CD4-positive, alpha-beta memory T cell (primary cell): Measurements from ENCODE around the gene GBE1. TPM values are rescaled to one million over a fixed set of nuclear protein-coding genes. Genes with fewer than 3 reads are reported as not detected.

Source experiments
- CTCF ChIA-PET: fragments of 350-600 bp; sonication (Branson Sonifier 250); formaldehyde crosslinking; loops from one replicate; lab custom pipeline; 2021; ENCODE audit warnings: inconsistent platforms; ENCODE audit not compliant: partially characterized antibody; lab: Charles Lee
- POLR2A ChIA-PET: fragments of 350-600 bp; sonication (Branson Sonifier 250); formaldehyde crosslinking; loops from one replicate; lab custom pipeline; 2021; ENCODE audit not compliant: partially characterized antibody; lab: Charles Lee
- DNase-seq, 5 donors: peaks; one replicate each; pipeline versions ENCODE4 v3.0.0 to v3.0.0-alpha.2; 2020 to 2022; ENCODE audit warnings: mixed read lengths in 1 of 5
- H3K27ac ChIP-seq: one replicate; pipeline ENCODE4 v1.7.0; 2013; ENCODE audit warnings: low read depth, low read length
- H3K27me3 ChIP-seq: 2 replicates; pipeline ENCODE4 v1.7.0; 2013; ENCODE audit warnings: mild to moderate bottlenecking, low read length, moderate library complexity; ENCODE audit not compliant: insufficient read depth
- H3K36me3 ChIP-seq: 2 replicates; pipeline ENCODE4 v1.7.0; 2013; ENCODE audit warnings: mild to moderate bottlenecking, low read length, moderate library complexity; ENCODE audit not compliant: insufficient read depth
- H3K4me1 ChIP-seq: 2 replicates; pipeline ENCODE4 v1.7.0; 2013; ENCODE audit warnings: mild to moderate bottlenecking, low read length, moderate library complexity; ENCODE audit not compliant: insufficient read depth
- H3K4me3 ChIP-seq, 2 donors: one replicate each; pipeline ENCODE4 v1.7.0; 2013; ENCODE audit warnings: low read length in 2 of 2, mild to moderate bottlenecking in 1 of 2
- H3K9me3 ChIP-seq, 2 donors: one replicate each; pipeline ENCODE4 v1.7.0; 2013; ENCODE audit warnings: low read length in 2 of 2, control low read depth in 1 of 2; ENCODE audit not compliant: control insufficient read depth in 1 of 2
- H3K27ac Mint-ChIP-seq, 7 donors: one replicate each; pipeline ENCODE4 v1.8.0; 2020 to 2021; ENCODE audit warnings: mixed read lengths in 7 of 7, mild to moderate bottlenecking in 6 of 7, inconsistent platforms in 3 of 7, moderate library complexity in 3 of 7
- H3K27me3 Mint-ChIP-seq, 2 donors: one replicate each; pipeline ENCODE4 v1.8.0; 2020 to 2021; ENCODE audit warnings: mixed read lengths in 2 of 2
- H3K36me3 Mint-ChIP-seq, 2 donors: one replicate each; pipeline ENCODE4 v1.8.0; 2020 to 2021; ENCODE audit warnings: mixed read lengths in 2 of 2, inconsistent platforms in 1 of 2, mild to moderate bottlenecking in 1 of 2
- H3K4me1 Mint-ChIP-seq, 4 donors: one replicate each; pipeline ENCODE4 v1.8.0; 2020 to 2021; ENCODE audit warnings: mixed read lengths in 4 of 4, mild to moderate bottlenecking in 1 of 4
- H3K4me3 Mint-ChIP-seq, 8 donors: one replicate each; pipeline ENCODE4 v1.8.0; 2020 to 2021; ENCODE audit warnings: mixed read lengths in 8 of 8, mild to moderate bottlenecking in 7 of 8, moderate library complexity in 6 of 8, inconsistent platforms in 3 of 8
- H3K9me3 Mint-ChIP-seq, 8 donors: one replicate each; pipeline ENCODE4 v1.8.0; 2020 to 2021; ENCODE audit warnings: mixed read lengths in 8 of 8, mild to moderate bottlenecking in 5 of 8, inconsistent platforms in 3 of 8, moderate library complexity in 1 of 8
- intact Hi-C: fragments of 100-400 bp; cut with micrococcal nuclease; formaldehyde crosslinking; loops from one replicate; pipeline ENCODE4 v1.15.1; 2023
- polyA plus RNA-seq, 2 donors: library from polyadenylated mRNA; unstranded; fragments of 300-500 nt; fragmentation: Illumina TruSeq; gene quantifications; one replicate each; pipeline ENCODE4 v1.2.3, GENCODE V29; 2021
- total RNA-seq, 2 experiments: library from RNA; stranded (reverse); gene quantifications; one replicate each; pipeline ENCODE4 v1.2.3, GENCODE V29; 2021

GBE1 gene
- total and polyA plus RNA-seq, 4 experiments from 2014 or later: 9.3 to 16.6 (median 11.0) TPM

GRCh38 chr3:81707996-81708395 is 53.4 kb downstream of the GBE1 start:
- H3K9me3 Mint-ChIP-seq: peaks cover 0 to 2% (median 0%) of the 10 kb centered on the region in 8 donors
- intact Hi-C loops: no loop called here
- H3K27me3 Mint-ChIP-seq: no peaks in the 10 kb centered on the region
- no peak overlapping the region for H3K4me3 Mint-ChIP-seq
- CTCF ChIA-PET: no interaction called here
- Histone ChIP-seq H3K27me3 (no peaks in the 10 kb centered on the region), H3K4me3 (no peak overlapping the region), H3K36me3 (no peaks in the 10 kb centered on the region), H3K4me1 (no peaks in the 10 kb centered on the region), H3K27ac (no peak overlapping the region), H3K9me3 (no peaks in the 10 kb centered on the region)
- POLR2A ChIA-PET: no interaction called here
- H3K4me1 Mint-ChIP-seq: no peaks in the 10 kb centered on the region
- H3K36me3 Mint-ChIP-seq: no peaks in the 10 kb centered on the region
- no peak overlapping the region for H3K27ac Mint-ChIP-seq
- no peak for DNase-seq

- Mint-ChIP-seq H3K9me3 (no peaks in the 10 kb centered on the region), H3K27ac (no peak overlapping the region), H3K27me3 (no peaks in the 10 kb centered on the region), H3K36me3 (peaks cover 0 to 11% of the 10 kb centered on the region in 2 donors), H3K4me3 (no peak overlapping the region), H3K4me1 (no peaks in the 10 kb centered on the region)
- Histone ChIP-seq H3K27ac (no peak overlapping the region), H3K9me3 (no peaks in the 10 kb centered on the region), H3K36me3 (no peaks in the 10 kb centered on the region), H3K4me1 (no peaks in the 10 kb centered on the region), H3K4me3 (no peak overlapping the region), H3K27me3 (no peaks in the 10 kb centered on the region)
- ChIA-PET POLR2A (no interaction called here), CTCF (no interaction called here)
- no peak for DNase-seq
- intact Hi-C loops: no loop called here
These were observed 59.3 kb downstream of the GBE1 start for GRCh38 chr3:81702126-81702525.

GRCh38 chr3:81699536-81700320 is 61.7 kb downstream of the GBE1 start:
- ChIA-PET POLR2A (no interaction called here), CTCF (no interaction called here)
- Mint-ChIP-seq H3K27ac (no peak overlapping the region), H3K4me1 (no peaks in the 10 kb centered on the region), H3K36me3 (peaks cover 0 to 15% of the 10 kb centered on the region in 2 donors), H3K27me3 (no peaks in the 10 kb centered on the region), H3K9me3 (no peaks in the 10 kb centered on the region), H3K4me3 (no peak overlapping the region)
- intact Hi-C loops: no loop called here
- H3K36me3 ChIP-seq: no peaks in the 10 kb centered on the region
- H3K27ac ChIP-seq: no peak overlapping the region
- H3K9me3 ChIP-seq: no peaks in the 10 kb centered on the region
- H3K4me3 ChIP-seq: no peak overlapping the region
- H3K27me3 ChIP-seq: no peaks in the 10 kb centered on the region
- no peaks in the 10 kb centered on the region for H3K4me1 ChIP-seq
- DNase-seq: no peak

- intact Hi-C loops: no loop called here
- H3K9me3 Mint-ChIP-seq: no peaks in the 10 kb centered on the region
These were observed 65.4 kb downstream of the GBE1 start for GRCh38 chr3:81696090-81696489.

GRCh38 chr3:81695302-81695701 is 66.1 kb downstream of the GBE1 start:
- Histone ChIP-seq H3K27me3 (no peaks in the 10 kb centered on the region), H3K4me3 (no peak overlapping the region), H3K9me3 (no peaks in the 10 kb centered on the region), H3K36me3 (no peaks in the 10 kb centered on the region), H3K4me1 (no peaks in the 10 kb centered on the region), H3K27ac (no peak overlapping the region)
- DNase-seq: no peak
- ChIA-PET POLR2A (no interaction called here), CTCF (no interaction called here)
- Mint-ChIP-seq H3K9me3 (no peaks in the 10 kb centered on the region), H3K4me1 (no peaks in the 10 kb centered on the region), H3K27me3 (no peaks in the 10 kb centered on the region), H3K27ac (no peak overlapping the region), H3K36me3 (peaks cover 0 to 15% of the 10 kb centered on the region in 2 donors), H3K4me3 (no peak overlapping the region)
- intact Hi-C loops: no loop called here

More at GRCh38 chr3:81696090-81696489, 65.4 kb downstream of the GBE1 start:
- ChIA-PET POLR2A (no interaction called here), CTCF (no interaction called here)
- Mint-ChIP-seq H3K4me3 (no peak overlapping the region), H3K27me3 (no peaks in the 10 kb centered on the region), H3K36me3 (peaks cover 0 to 15% of the 10 kb centered on the region in 2 donors), H3K27ac (no peak overlapping the region), H3K4me1 (no peaks in the 10 kb centered on the region)
- Histone ChIP-seq H3K4me1 (no peaks in the 10 kb centered on the region), H3K27me3 (no peaks in the 10 kb centered on the region), H3K4me3 (no peak overlapping the region), H3K27ac (no peak overlapping the region), H3K36me3 (no peaks in the 10 kb centered on the region), H3K9me3 (no peaks in the 10 kb centered on the region)
- DNase-seq: no peak

- Mint-ChIP-seq H3K27ac (no peak overlapping the region), H3K4me3 (no peak overlapping the region), H3K4me1 (no peaks in the 10 kb centered on the region), H3K27me3 (no peaks in the 10 kb centered on the region), H3K9me3 (peaks cover 0 to 2% (median 0%) of the 10 kb centered on the region in 8 donors), H3K36me3 (peaks cover 0 to 18% of the 10 kb centered on the region in 2 donors)
- ChIA-PET CTCF (no interaction called here), POLR2A (no interaction called here)
- no peaks in the 10 kb centered on the region for H3K4me1 ChIP-seq
- no peaks in the 10 kb centered on the region for H3K36me3 ChIP-seq
- no peak overlapping the region for H3K27ac ChIP-seq
- no peak for DNase-seq
- H3K4me3 ChIP-seq: no peak overlapping the region
- no peaks in the 10 kb centered on the region for H3K9me3 ChIP-seq
- intact Hi-C loops: no loop called here
- H3K27me3 ChIP-seq: no peaks in the 10 kb centered on the region
These were observed 66.8 kb downstream of the GBE1 start for GRCh38 chr3:81694662-81695061.

- DNase-seq: no peak
- Histone ChIP-seq H3K27me3 (no peaks in the 10 kb centered on the region), H3K4me3 (no peak overlapping the region), H3K4me1 (no peaks in the 10 kb centered on the region), H3K36me3 (no peaks in the 10 kb centered on the region), H3K9me3 (no peaks in the 10 kb centered on the region), H3K27ac (no peak overlapping the region)
- Mint-ChIP-seq H3K4me3 (no peak overlapping the region), H3K27me3 (no peaks in the 10 kb centered on the region), H3K27ac (no peak overlapping the region), H3K4me1 (no peaks in the 10 kb centered on the region), H3K9me3 (peaks cover 0 to 2% (median 0%) of the 10 kb centered on the region in 8 donors), H3K36me3 (peaks cover 0 to 10% of the 10 kb centered on the region in 2 donors)
- POLR2A ChIA-PET: interaction anchor here (0.8 kb wide), 1 partner anchor 213 kb away, joined by 3 read pairs; no protein-coding TSS in a partner anchor
- CTCF ChIA-PET: no interaction called here
- intact Hi-C loops: no loop called here
These were observed 68.7 kb downstream of the GBE1 start for GRCh38 chr3:81692766-81693165.
